Measurements from ENCODE around the gene CLINT1. TPM values are rescaled to one million over a fixed set of nuclear protein-coding genes. Genes with fewer than 3 reads are reported as not detected.

CLINT1 gene
- total and polyA plus RNA-seq, 2 experiments from 2014 or later = 56.2 to 56.7 TPM

DNA sequence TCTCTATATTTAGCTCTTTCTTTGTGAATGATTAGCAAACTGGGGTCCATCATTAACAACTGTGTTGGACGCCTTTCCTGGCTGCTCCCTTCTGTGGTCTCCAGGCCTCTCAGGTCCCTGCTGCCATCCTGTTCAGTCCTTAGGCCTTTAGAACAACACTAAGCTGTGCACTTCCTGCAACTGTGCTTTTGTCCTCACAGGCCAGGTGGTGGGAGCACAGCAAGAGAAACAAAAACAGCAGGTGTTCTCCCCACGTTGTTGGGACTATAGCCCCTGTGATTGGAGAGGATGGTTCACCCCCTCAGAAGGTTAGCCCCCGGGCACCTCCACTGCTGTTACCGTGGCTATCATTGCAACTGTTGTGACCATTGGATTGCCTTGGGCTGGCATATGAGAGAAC is 41.7 kb upstream of the CLINT1 start:
- H3K4me1 ChIP-seq (ENCODE audit: low read depth) = no peaks in the 10 kb centered on the region
- H3K36me3 ChIP-seq = no peaks in the 10 kb centered on the region
- no peak for DNase-seq (ENCODE audit: low read depth in 1 of 2, low spot score in 1 of 2)
- no peak overlapping the region for H3K4me3 ChIP-seq
- H3K9me3 ChIP-seq (ENCODE audit: low read depth) = no peaks in the 10 kb centered on the region
- TF ChIP-seq, protein P1, sequence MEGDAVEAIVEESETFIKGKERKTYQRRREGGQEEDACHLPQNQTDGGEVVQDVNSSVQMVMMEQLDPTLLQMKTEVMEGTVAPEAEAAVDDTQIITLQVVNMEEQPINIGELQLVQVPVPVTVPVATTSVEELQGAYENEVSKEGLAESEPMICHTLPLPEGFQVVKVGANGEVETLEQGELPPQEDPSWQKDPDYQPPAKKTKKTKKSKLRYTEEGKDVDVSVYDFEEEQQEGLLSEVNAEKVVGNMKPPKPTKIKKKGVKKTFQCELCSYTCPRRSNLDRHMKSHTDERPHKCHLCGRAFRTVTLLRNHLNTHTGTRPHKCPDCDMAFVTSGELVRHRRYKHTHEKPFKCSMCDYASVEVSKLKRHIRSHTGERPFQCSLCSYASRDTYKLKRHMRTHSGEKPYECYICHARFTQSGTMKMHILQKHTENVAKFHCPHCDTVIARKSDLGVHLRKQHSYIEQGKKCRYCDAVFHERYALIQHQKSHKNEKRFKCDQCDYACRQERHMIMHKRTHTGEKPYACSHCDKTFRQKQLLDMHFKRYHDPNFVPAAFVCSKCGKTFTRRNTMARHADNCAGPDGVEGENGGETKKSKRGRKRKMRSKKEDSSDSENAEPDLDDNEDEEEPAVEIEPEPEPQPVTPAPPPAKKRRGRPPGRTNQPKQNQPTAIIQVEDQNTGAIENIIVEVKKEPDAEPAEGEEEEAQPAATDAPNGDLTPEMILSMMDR (IDR thresholded peaks at IDR 0.05; ENCODE audit: low read depth, low read length) = no peak
- H3K27me3 ChIP-seq = no peaks in the 10 kb centered on the region
- no peak overlapping the region for H3K27ac ChIP-seq

DNA sequence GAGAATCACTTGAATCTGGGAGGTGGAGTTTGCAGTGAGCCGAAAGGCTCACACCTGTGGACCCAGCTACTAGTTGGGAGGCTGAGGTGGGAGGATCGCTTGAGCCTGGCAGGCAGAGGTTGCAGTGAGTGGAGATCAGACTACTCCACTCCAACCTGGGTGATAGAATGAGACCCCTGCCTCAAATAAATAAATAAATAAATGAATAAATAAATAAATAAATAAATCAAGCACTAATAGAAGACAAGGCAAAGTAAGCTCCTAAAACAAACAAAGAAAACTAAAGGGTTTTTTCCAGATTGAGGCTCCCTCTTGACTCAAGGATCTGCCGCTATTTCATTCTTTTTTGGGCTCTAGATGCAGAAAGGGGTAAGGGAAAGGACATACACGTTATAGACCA is 34.7 kb upstream of the CLINT1 start:
- H3K36me3 ChIP-seq = no peaks in the 10 kb centered on the region
- H3K4me1 ChIP-seq (ENCODE audit: low read depth) = no peaks in the 10 kb centered on the region
- H3K9me3 ChIP-seq (ENCODE audit: low read depth) = no peaks in the 10 kb centered on the region
- no peak for DNase-seq (ENCODE audit: low read depth in 1 of 2, low spot score in 1 of 2)
- H3K27me3 ChIP-seq = no peaks in the 10 kb centered on the region
- TF ChIP-seq, protein P1 (IDR thresholded peaks at IDR 0.05; ENCODE audit: low read depth, low read length) = no peak
- no peak overlapping the region for H3K27ac ChIP-seq
- H3K4me3 ChIP-seq = no peak overlapping the region

DNA sequence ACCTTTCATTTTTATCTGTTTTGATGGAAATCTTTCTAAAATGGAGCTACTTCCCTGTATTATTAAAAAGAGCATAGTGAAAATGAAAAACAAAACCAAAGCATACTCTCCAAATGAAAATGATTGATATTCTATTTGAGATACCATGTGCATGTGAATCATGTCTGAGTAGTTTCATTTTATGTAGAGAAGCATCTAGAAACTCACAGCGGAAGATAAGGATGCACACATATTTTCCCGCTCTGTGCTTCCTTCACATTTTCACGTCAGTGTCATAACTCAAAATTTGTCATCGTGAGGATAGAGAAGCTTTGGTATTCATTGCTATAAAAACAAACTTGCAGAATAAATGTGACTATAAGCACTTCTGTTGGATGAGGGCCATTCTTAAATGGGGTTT is 34.0 kb upstream of the CLINT1 start:
- TF ChIP-seq, protein P1 (IDR thresholded peaks at IDR 0.05; ENCODE audit: low read depth, low read length) = no peak

DNA sequence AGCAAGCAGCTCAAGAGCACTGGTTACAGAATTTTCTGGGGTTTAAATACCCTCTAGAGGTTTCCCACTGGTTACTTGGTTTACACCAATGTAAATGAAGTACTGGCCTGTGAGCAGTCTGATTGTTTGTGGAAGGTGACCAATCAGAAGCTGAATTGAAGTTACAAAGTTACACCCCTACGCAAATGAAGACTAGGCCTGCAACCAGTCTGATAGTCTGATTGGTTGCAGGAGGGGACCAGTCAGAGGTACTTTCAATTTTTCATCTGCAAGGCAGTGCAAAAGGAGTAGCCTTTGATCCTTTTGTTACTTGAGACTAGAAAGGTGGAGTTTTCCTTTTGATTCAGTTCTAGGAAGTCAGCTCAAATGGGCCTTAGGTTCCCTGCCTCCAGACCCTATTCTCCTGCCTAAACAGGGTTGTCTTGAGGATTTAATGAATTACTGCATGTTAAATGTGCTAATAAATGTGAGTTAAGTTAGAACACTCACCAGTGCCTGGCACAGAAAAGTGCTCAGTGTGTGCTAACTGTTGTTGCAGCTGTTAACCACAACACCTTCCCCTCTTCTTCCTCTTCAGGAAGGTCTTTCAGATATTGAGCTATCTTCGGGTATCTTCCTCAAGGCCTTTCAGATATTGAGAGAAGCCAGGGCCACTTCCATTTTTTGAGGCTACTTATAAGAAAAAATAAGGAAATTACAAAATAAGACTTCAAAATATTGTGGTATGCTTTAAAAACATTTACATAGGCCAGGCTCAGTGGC is 32.1 kb upstream of the CLINT1 start:
- H3K27me3 ChIP-seq = no peaks in the 10 kb centered on the region
- H3K36me3 ChIP-seq = no peaks in the 10 kb centered on the region
- TF ChIP-seq, protein P1 (IDR thresholded peaks at IDR 0.05; ENCODE audit: low read depth, low read length) = no peak
- no peak overlapping the region for H3K27ac ChIP-seq
- no peak overlapping the region for H3K4me3 ChIP-seq
- no peaks in the 10 kb centered on the region for H3K9me3 ChIP-seq (ENCODE audit: low read depth)
- no peak for DNase-seq (ENCODE audit: low read depth in 1 of 2, low spot score in 1 of 2)
- no peaks in the 10 kb centered on the region for H3K4me1 ChIP-seq (ENCODE audit: low read depth)

More for the DNA sequence above, 34.0 kb upstream of the CLINT1 start:
- no peaks in the 10 kb centered on the region for H3K27me3 ChIP-seq
- H3K4me3 ChIP-seq = no peak overlapping the region
- no peaks in the 10 kb centered on the region for H3K4me1 ChIP-seq (ENCODE audit: low read depth)
- no peak for DNase-seq (ENCODE audit: low read depth in 1 of 2, low spot score in 1 of 2)
- H3K36me3 ChIP-seq = no peaks in the 10 kb centered on the region
- no peaks in the 10 kb centered on the region for H3K9me3 ChIP-seq (ENCODE audit: low read depth)
- H3K27ac ChIP-seq = no peak overlapping the region

DNA sequence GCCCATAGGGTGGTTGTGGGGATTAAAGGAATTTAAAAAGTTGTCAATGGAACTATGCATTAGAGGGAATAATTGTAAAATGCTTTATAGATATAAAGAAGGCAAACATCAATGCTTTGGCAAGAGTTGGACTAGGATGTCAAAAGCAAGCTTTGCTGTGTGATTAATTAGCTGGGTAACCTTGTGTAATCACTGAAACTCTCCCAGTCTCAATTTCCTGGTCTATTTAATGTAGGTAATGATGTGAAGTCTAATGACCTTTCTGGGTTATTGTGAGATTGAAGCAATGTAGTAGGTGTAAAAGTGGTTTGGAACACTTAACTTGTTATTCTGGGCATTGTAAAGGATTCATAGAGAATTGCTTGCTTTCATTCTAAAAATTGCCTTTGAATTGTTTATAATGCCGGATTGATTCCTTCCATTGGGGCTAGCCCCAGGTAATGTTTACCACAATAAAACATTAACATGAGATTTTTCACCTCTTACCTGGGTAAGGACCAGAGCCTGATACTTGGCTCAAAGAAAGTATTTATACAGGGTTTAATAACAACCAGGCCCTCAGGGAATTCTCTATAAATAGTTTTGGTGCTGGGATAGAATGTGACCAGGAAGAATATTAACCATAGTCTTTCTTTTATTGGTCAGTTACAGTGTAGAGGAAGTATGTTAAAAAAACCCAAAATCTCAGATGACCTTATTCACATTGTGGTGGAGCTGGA is 30.0 kb upstream of the CLINT1 start:
- no peaks in the 10 kb centered on the region for H3K36me3 ChIP-seq
- TF ChIP-seq, protein P1 (IDR thresholded peaks at IDR 0.05; ENCODE audit: low read depth, low read length) = no peak
- H3K27ac ChIP-seq = no peak overlapping the region
- no peak overlapping the region for H3K4me3 ChIP-seq
- DNase-seq (ENCODE audit: low read depth in 1 of 2, low spot score in 1 of 2) = no peak
- no peaks in the 10 kb centered on the region for H3K27me3 ChIP-seq
- no peaks in the 10 kb centered on the region for H3K4me1 ChIP-seq (ENCODE audit: low read depth)
- no peaks in the 10 kb centered on the region for H3K9me3 ChIP-seq (ENCODE audit: low read depth)
